GM23248 (cell line): ENCODE data around the gene PGD. TPM values are rescaled to one million over a fixed set of nuclear protein-coding genes. Genes with fewer than 3 reads are reported as not detected.
A peak's percentile ranks its signal among the peaks of the same experiment; 100 is the strongest.

Experiments used
- DNase-seq: peaks from one replicate; pipeline ENCODE4 v3.0.0-alpha.2; 2015
- H2AFZ ChIP-seq: fragments of 200-600 bp; sonication (generic); 2 replicates; pipeline ENCODE4 v1.6.1; 2016; ENCODE audit warnings: antibody characterized with exemption
- H3F3A ChIP-seq: fragments of 200-600 bp; sonication (generic); 2 replicates; pipeline ENCODE4 v1.6.1; 2016; ENCODE audit warnings: mild to moderate bottlenecking, antibody characterized with exemption, mixed run types; ENCODE audit not compliant: insufficient read depth
- H3K27ac ChIP-seq: fragments of 200-600 bp; sonication (generic); 2 replicates; pipeline ENCODE4 v1.5.1; 2016; ENCODE audit warnings: mild to moderate bottlenecking
- H3K27me3 ChIP-seq: fragments of 200-600 bp; sonication (generic); replicated peaks from 2 replicates; pipeline ENCODE4 v1.6.1; 2016; ENCODE audit warnings: mild to moderate bottlenecking; ENCODE audit not compliant: insufficient read depth
- H3K36me3 ChIP-seq: fragments of 200-600 bp; sonication (generic); 2 replicates; pipeline ENCODE4 v1.6.1; 2016; ENCODE audit warnings: low read depth, mild to moderate bottlenecking
- H3K4me1 ChIP-seq: fragments of 200-600 bp; sonication (generic); 2 replicates; pipeline ENCODE4 v1.6.1; 2016; ENCODE audit warnings: mild to moderate bottlenecking; ENCODE audit not compliant: insufficient read depth
- H3K4me2 ChIP-seq: fragments of 200-600 bp; sonication (generic); one replicate; pipeline ENCODE4 v1.6.1; 2016; ENCODE audit warnings: mild to moderate bottlenecking; ENCODE audit not compliant: unreplicated experiment
- H3K4me3 ChIP-seq: fragments of 200-600 bp; sonication (generic); 2 replicates; pipeline ENCODE4 v1.5.1; 2016; ENCODE audit warnings: mild to moderate bottlenecking
- H3K79me2 ChIP-seq: fragments of 200-600 bp; sonication (generic); 2 replicates; pipeline ENCODE4 v1.6.1; 2016; ENCODE audit warnings: mild to moderate bottlenecking; ENCODE audit not compliant: insufficient read depth
- H3K9ac ChIP-seq: fragments of 200-600 bp; sonication (generic); 2 replicates; pipeline ENCODE4 v1.6.1; 2016; ENCODE audit warnings: mild to moderate bottlenecking
- H3K9me2 ChIP-seq: fragments of 200-600 bp; sonication (generic); 2 replicates; pipeline ENCODE4 v1.6.1; 2016; ENCODE audit warnings: mixed run types, mild to moderate bottlenecking, moderate library complexity; ENCODE audit not compliant: insufficient read depth
- H3K9me3 ChIP-seq: fragments of 200-600 bp; sonication (generic); one replicate; pipeline ENCODE4 v1.6.1; 2017; ENCODE audit warnings: low read depth
- H4K20me1 ChIP-seq: fragments of 200-600 bp; sonication (generic); 2 replicates; pipeline ENCODE4 v1.6.0; 2016; ENCODE audit not compliant: insufficient read depth
- EZH2 ChIP-seq: fragments of 200-600 bp; sonication (generic); IDR thresholded peaks from 2 replicates; pipeline ENCODE4 v1.6.1; 2018; ENCODE audit warnings: antibody characterized with exemption, mild to moderate bottlenecking; ENCODE audit not compliant: insufficient read depth, poor library complexity, severe bottlenecking
- EZH2phosphoT487 ChIP-seq: fragments of 200-600 bp; sonication (generic); IDR thresholded peaks from 2 replicates; pipeline ENCODE4 v1.6.1; 2018; ENCODE audit warnings: antibody characterized with exemption, moderate library complexity, mild to moderate bottlenecking, low read depth; ENCODE audit not compliant: insufficient read depth
- WGBS, 2 experiments: methylation state at CpG; one replicate each; pipeline ENCODE4 v1.1.6; 2015 to 2017; ENCODE audit warnings: low lambda C conversion rate in 2 of 2, low coverage in 1 of 2; ENCODE audit errors: missing lambda C conversion rate in 2 of 2; 5-methylcytosine and 5-hydroxymethylcytosine counted together
- in situ Hi-C: fragments of 300-500 bp; cut with MboI; formaldehyde crosslinking; loops from 2 replicates; pipeline ENCODE4 v1.15.0; 2020
- polyA plus RNA-seq: library from polyadenylated mRNA; unstranded; fragments of >200 nt; fragmentation: Nextera tagmentation; extraction: Ambion mirVana; gene quantifications from 2 replicates; pipeline ENCODE4 v1.2.1, GENCODE V29; 2016
- total RNA-seq: library from RNA; depleted of rRNA; stranded (reverse); fragments of >200 nt; shearing (Covaris generic); gene quantifications from 2 replicates; pipeline ENCODE4 v1.2.3, GENCODE V29; 2014

The PGD gene
- total and polyA plus RNA-seq, 2 experiments from 2014 or later = 51.7 to 61.4 TPM

DNA sequence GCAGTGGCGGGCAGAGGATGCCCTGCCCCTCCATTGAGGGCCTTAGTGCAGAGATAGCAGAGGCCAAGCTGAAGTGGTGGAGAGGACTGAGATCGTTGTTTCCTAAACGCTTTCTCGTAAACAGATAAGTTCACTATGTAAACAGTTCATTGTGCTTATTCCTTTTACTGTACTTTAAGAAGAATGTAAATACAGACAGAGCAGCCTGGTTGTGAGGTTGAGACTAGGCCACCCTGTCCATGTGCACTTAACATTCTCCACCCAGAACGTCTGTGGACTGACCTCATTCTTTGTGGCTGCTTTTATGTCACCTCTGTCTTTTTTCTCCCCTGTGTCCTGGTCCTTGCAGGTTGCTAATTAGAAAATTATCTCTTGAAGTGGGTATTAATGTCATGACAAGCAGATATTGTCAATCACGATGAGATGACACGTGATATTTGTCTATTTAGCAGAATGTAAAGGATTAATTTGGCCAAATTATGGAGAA, 39.9 kb downstream of the PGD start:
- no peaks in the 10 kb centered on the region for H3K79me2 ChIP-seq
- H3K36me3 ChIP-seq = no peaks in the 10 kb centered on the region
- no peak overlapping the region for H3K27ac ChIP-seq
- TF ChIP-seq EZH2phosphoT487 (no peak), EZH2 (no peak)
- H3K4me2 ChIP-seq = no peak overlapping the region
- no peak overlapping the region for H3K9ac ChIP-seq
- in situ Hi-C loops = no loop called here
- WGBS, 2 experiments = 84 to 88% methylated on average over 7 of the region's 7 CpGs
- no peaks in the 10 kb centered on the region for H3F3A ChIP-seq
- H4K20me1 ChIP-seq = no peaks in the 10 kb centered on the region
- no peaks in the 10 kb centered on the region for H3K9me3 ChIP-seq
- no peaks in the 10 kb centered on the region for H3K27me3 ChIP-seq
- no peak for DNase-seq
- no peak overlapping the region for H2AFZ ChIP-seq
- no peaks in the 10 kb centered on the region for H3K4me1 ChIP-seq
- H3K4me3 ChIP-seq = no peak overlapping the region
- no peaks in the 10 kb centered on the region for H3K9me2 ChIP-seq

DNA sequence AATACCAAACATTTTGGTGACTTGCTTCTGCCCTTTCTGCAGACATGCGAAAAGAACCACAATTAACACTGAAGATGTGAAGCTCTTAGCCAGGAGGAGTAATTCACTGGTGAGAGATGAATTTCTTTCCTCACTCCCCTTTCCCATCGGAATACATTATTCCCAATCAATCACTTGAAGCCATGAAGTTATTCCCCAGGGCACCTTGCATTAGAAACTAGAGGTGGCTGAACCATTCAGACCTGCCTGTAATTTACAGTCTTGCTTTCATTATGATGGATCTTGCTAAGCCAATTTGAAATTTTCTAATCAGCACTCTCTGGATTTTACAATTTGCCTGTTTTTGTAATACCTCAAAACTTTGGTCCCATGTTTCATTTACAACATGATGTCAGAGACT, 41.4 kb downstream of the PGD start:
- TF ChIP-seq EZH2 (no peak), EZH2phosphoT487 (no peak)
- Histone ChIP-seq H3K4me3 (no peak overlapping the region), H3K36me3 (no peaks in the 10 kb centered on the region), H3K9me3 (no peaks in the 10 kb centered on the region), H3K4me2 (no peak overlapping the region), H3K27ac (no peak overlapping the region), H3K9ac (no peak overlapping the region), H4K20me1 (no peaks in the 10 kb centered on the region), H3F3A (no peaks in the 10 kb centered on the region), H3K27me3 (no peaks in the 10 kb centered on the region), H3K9me2 (no peaks in the 10 kb centered on the region), H3K4me1 (no peaks in the 10 kb centered on the region), H2AFZ (no peak overlapping the region), H3K79me2 (no peaks in the 10 kb centered on the region)
- in situ Hi-C loops = no loop called here
- 98 to 100% methylated on average over 2 of the region's 2 CpGs for WGBS, 2 experiments
- no peak for DNase-seq

DNA sequence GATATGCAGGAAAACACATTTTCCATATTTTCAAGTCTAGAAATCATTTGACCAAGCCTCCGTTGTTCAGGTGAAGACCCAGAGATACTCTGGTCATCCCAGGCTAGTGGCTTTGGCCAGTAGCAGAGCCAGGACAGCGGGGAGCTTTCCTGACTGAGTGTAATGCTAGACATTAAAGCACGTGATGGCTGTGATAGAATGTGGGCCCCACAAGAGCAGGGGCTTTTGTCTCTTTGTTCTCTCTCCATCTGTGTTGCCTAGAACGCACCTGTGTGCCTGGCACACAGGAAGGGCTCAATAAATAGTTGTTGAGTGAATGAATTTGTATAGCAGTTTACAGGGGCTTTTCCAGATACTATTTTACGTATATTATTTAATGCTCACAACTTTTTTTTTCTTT, 41.9 kb downstream of the PGD start:
- in situ Hi-C loops = no loop called here
- TF ChIP-seq EZH2phosphoT487 = no peak
- TF ChIP-seq EZH2 = no peak
- H3K9ac ChIP-seq = no peak overlapping the region
- H3K9me3 ChIP-seq = no peaks in the 10 kb centered on the region
- no peaks in the 10 kb centered on the region for H3F3A ChIP-seq
- H2AFZ ChIP-seq = no peak overlapping the region
- no peaks in the 10 kb centered on the region for H3K27me3 ChIP-seq
- no peaks in the 10 kb centered on the region for H4K20me1 ChIP-seq
- no peaks in the 10 kb centered on the region for H3K4me1 ChIP-seq
- DNase-seq = no peak
- H3K9me2 ChIP-seq = no peaks in the 10 kb centered on the region
- 95 to 99% methylated on average over 5 of the region's 5 CpGs for WGBS, 2 experiments
- no peak overlapping the region for H3K4me2 ChIP-seq
- H3K36me3 ChIP-seq = no peaks in the 10 kb centered on the region
- no peaks in the 10 kb centered on the region for H3K79me2 ChIP-seq
- H3K4me3 ChIP-seq = no peak overlapping the region
- no peak overlapping the region for H3K27ac ChIP-seq

DNA sequence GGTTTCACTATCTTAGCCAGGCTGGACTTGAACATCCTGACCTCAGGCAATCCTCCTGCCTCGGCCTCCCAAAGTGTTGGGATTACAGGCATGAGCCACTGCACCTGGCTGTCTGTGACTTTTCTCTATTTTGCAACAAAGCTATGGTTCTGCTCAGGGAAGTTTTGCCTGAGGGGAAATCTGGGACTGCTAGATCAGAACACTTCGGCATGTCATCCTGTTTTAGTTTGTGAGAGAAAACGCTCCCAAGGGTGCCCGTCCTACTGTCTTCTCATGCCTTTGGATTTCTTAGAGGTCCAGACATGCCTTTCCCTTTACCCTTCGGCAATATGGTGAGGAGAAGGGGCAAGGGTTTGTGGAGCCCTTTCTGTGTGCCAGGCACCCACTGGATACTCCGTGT, 45.4 kb downstream of the PGD start:
- no peaks in the 10 kb centered on the region for H4K20me1 ChIP-seq
- no peaks in the 10 kb centered on the region for H3F3A ChIP-seq
- no peaks in the 10 kb centered on the region for H3K79me2 ChIP-seq
- DNase-seq = no peak
- H3K4me2 ChIP-seq = no peak overlapping the region
- no peak overlapping the region for H3K4me3 ChIP-seq
- no peaks in the 10 kb centered on the region for H3K36me3 ChIP-seq
- H3K4me1 ChIP-seq = no peaks in the 10 kb centered on the region
- no peaks in the 10 kb centered on the region for H3K27me3 ChIP-seq
- H3K9me3 ChIP-seq = no peaks in the 10 kb centered on the region
- in situ Hi-C loops = no loop called here
- H3K9me2 ChIP-seq = no peaks in the 10 kb centered on the region
- TF ChIP-seq EZH2phosphoT487 = no peak
- 88 to 92% methylated on average over 6 of the region's 6 CpGs for WGBS, 2 experiments
- H2AFZ ChIP-seq = no peak overlapping the region
- no peak overlapping the region for H3K27ac ChIP-seq
- H3K9ac ChIP-seq = no peak overlapping the region

DNA sequence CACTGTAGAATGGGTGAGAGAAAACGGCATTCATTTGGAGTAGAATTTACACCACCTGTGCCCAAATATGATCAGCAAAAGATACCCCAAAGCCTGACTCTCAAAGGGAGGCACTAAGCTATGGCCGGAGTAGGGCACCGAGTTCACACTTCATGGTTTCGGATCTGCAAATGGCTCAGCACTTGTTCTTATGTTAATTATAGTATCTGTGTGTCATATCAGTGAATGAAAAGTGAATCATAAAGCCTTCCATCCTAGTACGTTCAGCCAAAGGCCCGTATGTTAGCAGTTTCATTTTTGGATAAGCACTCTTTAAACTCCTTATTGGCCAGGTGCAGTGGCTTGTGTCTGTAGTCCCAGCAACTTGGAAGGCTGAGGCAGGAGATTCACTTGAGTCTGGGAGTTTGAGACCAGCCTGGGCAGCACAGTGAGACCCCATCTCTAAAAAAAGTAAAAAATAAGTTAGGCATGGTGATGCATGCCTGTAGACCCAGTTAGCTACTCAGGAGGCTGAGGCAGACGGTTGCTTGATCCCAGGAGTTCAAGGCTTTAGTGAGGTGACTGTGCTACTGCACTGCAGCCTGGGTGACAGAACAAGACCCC, 46.0 kb downstream of the PGD start:
- no peaks in the 10 kb centered on the region for H3K27me3 ChIP-seq
- no peaks in the 10 kb centered on the region for H3K4me1 ChIP-seq
- no peaks in the 10 kb centered on the region for H3K36me3 ChIP-seq
- no peak overlapping the region for H3K4me2 ChIP-seq
- no peak for TF ChIP-seq EZH2
- TF ChIP-seq EZH2phosphoT487 = no peak
- DNase-seq = peak; percentile 14
- no peak overlapping the region for H2AFZ ChIP-seq
- no peak overlapping the region for H3K4me3 ChIP-seq
- no peak overlapping the region for H3K9ac ChIP-seq
- no peaks in the 10 kb centered on the region for H3K9me2 ChIP-seq
- in situ Hi-C loops = no loop called here
- no peaks in the 10 kb centered on the region for H3K9me3 ChIP-seq
- H3K27ac ChIP-seq = no peak overlapping the region
- H4K20me1 ChIP-seq = no peaks in the 10 kb centered on the region
- 78 to 80% methylated on average over 7 of the region's 7 CpGs for WGBS, 2 experiments
- H3F3A ChIP-seq = no peaks in the 10 kb centered on the region
- no peaks in the 10 kb centered on the region for H3K79me2 ChIP-seq
